ENCODE data around the gene CCT6A.
"Not testable (repeated sequence)": the region's sequence is repeated elsewhere in the genome, so short reads cannot be mapped to it uniquely, and the experiment has no call there.

- TF ChIP-seq, protein P1, sequence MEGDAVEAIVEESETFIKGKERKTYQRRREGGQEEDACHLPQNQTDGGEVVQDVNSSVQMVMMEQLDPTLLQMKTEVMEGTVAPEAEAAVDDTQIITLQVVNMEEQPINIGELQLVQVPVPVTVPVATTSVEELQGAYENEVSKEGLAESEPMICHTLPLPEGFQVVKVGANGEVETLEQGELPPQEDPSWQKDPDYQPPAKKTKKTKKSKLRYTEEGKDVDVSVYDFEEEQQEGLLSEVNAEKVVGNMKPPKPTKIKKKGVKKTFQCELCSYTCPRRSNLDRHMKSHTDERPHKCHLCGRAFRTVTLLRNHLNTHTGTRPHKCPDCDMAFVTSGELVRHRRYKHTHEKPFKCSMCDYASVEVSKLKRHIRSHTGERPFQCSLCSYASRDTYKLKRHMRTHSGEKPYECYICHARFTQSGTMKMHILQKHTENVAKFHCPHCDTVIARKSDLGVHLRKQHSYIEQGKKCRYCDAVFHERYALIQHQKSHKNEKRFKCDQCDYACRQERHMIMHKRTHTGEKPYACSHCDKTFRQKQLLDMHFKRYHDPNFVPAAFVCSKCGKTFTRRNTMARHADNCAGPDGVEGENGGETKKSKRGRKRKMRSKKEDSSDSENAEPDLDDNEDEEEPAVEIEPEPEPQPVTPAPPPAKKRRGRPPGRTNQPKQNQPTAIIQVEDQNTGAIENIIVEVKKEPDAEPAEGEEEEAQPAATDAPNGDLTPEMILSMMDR (IDR thresholded peaks at IDR 0.05 in 8 of 11, conservative IDR thresholded peaks at IDR 0.05 in 3 of 11) = not testable (repeated sequence)
- TF ChIP-seq POLR2A, POLR2AphosphoS5 (IDR thresholded peaks at IDR 0.05): not testable (repeated sequence)
Measured at GRCh38 chr7:56048763-56049162, 2.8 kb upstream of the CCT6A start.
